ENCODE data around the gene WDR49.

Gene WDR49

DNA sequence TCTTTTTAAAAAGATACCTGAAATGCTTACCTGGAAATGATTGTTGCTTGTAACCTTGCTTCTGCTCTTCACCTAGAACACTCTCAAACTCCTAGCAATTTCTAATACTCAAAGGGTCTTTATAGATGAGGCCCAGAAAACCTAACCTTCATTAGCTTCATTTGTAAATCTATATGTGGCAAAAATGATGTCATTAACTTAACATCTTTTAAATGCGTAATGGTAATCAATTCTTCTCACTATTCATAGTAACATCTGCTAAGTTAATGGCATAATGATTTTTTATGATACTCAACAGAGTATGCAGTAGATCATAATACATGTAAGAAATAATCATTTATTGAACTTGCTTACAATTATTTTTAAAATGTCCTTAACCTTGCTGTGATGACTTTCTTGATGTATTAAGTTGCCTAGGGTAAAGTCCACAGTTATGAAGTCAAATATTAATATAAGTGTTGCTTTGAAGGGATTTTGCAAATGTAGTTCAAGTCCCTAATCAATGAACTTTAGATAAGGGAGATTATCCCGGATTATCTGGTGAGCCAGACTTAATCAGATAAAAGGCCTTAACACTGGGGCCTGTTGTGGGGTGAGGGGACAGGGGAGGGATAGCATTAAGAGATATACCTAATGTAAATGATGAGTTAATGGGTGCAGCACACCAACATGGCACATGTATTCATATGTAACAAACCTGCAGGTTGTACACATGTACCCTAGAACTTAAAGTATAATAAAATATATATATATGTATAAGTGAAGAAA lies 169.8 kb downstream of the WDR49 start:
- DNase-seq: no peak

DNA sequence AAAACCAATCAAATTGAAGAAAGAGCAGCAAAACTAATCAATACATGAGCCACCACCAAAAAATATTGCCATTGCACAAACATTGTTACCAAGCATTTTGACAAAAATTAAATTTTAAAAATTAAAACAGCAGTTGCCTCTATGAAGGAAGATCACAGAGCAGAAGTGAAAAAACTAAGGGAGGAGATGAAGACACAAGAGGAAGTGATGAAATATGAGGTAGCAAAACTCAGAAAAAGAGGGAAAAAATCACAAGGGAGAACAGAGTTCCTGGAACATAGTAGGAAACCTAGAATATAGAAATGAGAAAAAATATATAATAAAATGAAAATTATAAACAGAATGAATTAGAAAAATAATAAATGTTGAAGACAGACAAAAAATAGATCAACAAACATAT lies 172.6 kb downstream of the WDR49 start:
- DNase-seq: no peak

DNA sequence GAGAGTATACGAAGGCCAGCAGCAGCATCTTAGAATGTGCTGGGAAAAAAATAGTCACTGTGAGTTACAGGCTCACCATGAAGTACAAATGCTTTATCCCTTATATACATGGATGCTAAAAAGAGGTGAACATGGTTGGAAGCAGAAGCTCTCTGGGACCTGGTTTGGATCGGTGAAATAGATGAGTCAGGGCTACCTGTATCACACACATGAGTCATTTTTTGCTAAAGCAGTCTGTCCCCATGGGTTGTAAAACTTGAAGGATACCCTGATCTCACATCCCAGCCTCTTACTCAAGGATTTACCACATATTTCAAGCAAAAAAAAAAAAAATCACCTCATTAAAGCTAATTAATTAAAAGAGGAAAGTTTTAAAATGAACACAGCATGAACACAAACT lies 173.0 kb downstream of the WDR49 start:
- DNase-seq: no peak

DNA sequence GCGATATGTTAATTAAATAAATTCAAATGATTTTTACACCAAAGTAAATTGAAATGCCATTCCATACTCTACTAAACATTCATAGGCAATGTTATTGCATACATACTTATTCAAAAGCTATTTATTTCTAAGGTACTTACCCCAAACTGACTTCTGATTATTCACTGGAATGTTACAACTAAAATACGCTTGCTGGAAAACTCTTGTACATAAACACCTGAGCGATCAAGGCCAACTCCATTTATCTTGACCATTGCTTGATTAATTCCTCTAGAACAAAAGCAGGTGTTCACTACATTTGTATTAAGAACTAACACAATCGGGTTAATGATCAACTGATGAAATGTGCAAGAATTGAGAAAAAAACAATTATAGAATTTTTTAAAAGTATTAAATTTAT lies 179.9 kb downstream of the WDR49 start, which contains the start of gene SERPINI2:
Gene SERPINI2 (minus strand): TSS at position 180 of the 400 bp plus-strand sequence. CDS start 2,208 bp downstream, outside the sequence.
- no peak for DNase-seq

DNA sequence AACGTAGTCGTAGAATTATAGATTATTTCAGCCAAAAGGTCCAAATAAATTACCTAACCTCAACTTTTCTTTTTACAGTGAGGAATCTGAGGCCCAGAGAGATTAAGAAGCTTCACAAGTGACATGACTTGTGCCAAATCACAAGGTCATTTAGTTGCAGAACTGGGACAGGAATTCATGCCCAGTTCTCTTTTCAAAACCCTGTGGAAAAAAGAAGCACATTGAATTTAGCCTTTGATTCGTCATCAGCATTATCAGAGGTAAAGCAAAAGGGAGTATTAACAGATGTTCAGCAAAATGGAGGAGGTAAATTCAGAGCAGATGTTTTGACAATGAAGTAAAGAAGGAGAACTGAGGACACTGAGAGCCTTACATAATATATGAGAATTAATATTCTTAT lies 184.4 kb downstream of the WDR49 start:
- DNase-seq: no peak

DNA sequence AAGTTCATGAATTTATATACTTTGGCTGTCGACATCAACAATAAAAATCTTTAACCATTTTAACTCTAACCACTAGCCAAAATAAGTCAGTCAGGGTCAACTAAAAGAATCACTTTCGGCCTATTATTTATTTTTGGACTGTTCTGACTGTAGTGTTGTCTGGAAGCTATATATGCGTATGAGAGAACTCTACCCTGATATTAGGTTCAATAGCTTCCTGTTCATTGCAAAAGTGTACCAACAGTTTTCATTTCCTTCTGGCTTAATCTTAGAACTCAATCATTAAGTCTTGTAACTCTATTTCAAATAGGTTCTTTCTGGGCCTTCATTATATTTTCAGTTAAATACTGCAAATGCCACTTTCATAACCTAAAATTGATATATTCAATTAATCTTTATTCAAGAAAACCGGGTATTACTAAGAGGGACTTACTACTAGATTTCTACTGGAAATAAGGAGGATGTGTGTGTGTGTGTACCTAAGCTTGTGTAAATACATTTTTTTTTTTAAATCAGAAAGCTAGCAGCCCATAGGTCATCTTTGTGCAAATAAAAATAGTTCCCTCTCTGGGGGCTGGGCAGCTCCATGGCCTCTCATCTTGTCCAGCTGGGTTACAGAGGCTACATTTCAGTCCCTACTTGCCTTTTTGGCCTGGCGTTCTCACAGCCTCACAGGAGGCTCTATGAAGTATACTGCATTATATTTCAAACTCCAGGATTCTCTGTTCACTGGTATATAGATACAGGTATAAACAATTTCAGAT lies 185.7 kb downstream of the WDR49 start:
- no peak for DNase-seq

DNA sequence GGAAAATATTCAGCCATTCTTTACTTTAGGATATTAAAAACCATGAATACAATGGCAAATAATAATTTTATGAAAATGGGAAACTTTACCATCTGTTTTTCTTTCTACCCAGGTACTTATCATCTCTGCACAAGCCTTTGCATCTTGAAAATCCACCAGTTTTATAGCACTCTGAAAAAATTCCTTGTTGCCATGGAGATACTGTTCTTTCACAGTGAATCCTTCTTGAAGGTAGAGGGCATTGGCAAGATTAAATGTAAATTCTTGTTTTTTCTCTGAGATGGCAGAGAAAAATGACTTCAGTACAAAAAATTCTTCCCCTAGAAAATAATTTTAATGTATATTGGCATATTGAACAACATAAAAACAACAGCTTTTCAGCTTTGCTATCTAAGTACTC lies 186.8 kb downstream of the WDR49 start:
- no peak for DNase-seq

DNA sequence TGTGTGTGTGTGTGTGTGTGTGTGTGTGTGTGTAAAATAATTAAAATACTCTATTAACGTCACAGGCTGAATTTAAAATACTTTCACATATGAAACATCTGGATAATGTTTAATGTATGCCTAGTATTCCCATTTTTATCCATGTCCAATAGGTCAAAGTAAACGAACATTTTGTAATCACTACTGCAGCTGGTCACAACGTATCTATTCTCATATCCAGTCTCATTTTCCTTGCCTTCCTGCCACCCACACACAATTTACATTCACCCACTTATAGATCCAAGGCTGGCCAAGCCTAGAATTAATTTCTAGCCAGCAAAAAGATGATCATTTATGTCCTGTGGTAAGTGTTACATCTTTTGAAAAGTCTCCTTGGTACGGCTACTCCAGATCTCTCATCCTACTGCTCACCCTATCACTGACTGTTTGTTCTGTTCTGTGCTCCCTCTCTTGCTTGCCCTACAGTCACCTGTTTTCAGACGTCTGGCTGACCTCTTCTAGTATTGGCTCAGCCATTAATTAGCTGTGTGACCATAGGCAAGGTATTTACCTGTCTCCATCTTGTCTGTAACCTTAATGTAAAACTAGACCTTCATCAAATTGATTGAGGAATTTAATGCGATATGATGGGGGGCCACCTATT lies 197.5 kb downstream of the WDR49 start:
- no peak for DNase-seq

DNA sequence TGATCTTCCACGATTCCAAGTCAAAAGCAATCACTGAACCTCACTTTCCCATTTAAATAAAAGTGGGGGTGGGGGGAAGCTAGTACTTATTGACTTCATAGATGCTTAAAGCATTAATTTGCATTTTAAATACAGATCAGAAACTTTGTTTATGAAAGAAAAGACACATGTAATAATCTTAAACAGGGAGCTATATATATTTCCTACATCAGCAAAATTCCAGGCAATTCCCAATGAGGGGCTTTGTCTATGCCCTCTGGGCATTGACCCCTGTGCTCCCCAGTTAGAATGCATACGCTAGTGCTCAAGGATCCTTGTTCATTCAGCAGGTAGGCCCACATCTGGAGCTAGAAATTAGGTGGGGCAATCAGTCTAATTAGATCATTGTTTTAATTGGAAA lies 199.9 kb downstream of the WDR49 start:
- no peak for DNase-seq

DNA sequence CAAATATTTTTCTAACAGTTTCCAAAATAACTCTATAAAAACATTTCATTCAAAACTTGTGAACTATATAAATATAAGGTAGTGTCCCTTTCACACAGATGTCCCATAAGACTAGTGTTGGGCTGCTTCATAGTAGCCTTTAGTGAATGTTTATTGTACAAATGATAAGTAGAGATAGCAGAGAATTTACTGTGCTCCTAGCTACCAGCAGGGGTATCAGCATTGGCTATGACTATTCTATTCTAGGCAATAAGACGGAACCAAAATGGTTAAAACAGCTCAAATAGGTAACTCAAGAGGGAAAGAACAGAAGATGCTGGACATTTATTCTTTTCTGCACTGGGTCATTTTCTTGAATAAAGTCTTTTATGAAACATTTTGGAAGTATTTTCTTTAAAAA lies 202.5 kb downstream of the WDR49 start:
- DNase-seq: no peak

DNA sequence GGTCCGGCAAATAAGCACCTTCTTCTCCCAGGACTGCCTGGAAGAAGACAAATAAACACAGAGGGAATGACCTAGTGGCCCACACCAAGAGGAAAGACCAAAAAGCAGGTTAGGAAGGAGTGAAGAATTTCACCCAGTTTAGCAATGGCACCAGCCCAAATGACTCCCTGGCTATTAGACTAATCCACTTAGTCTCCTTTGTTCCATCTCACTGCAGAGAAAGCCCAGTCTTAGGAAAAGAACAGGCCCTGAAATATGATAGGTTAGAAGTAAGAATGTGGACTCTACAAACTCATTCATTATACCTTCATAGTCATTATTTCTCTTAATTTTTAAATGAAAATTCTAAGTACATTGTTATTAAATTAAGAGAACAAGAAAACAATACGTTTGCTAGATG lies 203.1 kb downstream of the WDR49 start:
- DNase-seq: no peak

DNA sequence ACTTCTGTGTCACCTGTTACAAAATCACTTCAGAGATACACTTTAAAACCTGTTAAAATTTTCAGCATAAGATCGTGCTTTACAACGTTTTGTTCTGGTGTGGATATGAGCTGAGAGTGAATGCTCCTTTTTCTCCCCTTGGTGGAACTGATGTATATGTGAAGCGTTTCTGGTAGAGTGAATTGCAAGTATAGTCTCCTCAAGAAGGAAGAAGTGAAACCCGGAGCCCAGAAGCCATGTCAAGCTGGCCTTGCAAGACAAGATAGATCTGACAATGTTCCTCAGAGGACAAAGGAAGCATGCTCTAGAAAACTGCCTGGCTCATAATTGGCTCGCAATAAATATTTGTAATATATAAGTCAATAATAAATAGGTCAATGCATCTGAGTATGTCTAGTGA lies 203.5 kb downstream of the WDR49 start:
- DNase-seq: no peak

DNA sequence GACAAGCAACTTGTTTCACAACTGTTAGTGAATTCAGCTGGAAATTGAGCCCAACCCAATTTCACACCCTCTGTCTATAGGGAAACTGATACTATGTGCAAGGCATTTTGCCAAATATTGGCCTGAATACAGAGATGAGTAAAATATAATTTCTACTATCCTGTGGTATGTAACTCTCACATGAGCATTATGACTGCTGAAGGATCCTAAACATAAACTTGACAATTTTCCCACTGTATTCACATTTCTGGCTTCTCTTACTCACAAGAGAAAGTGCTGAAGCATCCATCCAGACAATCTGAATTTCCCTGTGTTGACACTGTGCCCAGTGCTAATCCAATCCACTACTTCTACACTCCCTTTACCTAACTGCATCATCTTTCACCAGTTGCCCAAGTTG lies 208.3 kb downstream of the WDR49 start:
- no peak for DNase-seq

DNA sequence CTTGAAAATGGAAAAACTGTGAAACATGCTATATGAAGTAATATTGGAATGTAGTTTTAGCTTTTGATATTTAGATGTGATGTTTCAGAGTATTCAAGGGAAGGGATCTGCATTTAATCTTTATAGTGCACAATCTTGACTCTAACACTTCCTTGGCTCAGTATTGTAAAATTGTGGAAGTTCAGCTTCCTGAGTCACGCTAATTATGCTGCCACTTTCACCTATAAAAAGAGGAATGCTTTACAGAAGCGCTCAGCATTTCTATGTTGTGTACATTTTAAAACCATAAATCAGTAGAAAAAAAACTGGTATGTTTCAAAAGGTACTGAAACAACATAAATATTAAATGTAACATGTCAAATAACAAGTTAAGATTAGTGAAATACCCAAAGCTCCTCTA lies 212.5 kb downstream of the WDR49 start:
- no peak for DNase-seq

DNA sequence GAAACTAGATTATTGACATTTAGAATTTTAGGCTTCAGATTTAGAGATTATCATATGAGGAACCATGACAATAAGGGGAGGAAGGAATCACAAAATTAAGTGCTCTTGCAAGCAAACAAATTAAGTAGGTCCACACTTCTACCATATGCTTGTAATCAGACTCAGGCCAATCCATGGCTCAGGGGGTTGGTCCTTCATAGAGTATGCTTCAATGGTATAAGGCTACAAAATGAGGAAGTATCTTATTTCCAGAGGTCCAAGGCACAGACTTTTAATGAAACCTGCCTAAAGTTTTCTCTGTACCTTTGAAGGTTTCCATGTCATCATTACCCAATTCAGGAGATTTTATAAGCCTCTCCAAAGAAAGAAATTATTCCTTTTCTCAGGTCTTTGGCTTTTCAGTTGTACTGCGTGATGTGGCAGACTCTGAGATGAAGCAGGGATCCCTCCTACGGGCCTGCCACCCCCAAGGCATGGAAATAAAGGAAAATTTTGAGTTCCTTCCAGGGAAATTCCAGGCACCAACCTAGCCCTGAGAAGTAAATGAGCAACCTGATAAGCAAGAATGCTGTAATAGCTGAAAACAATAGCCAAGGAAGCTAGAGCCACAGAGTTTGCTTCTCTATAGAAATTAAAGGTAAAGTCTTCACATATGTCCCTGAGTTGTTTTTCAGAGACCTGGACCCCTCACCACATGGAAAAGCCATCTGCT lies 216.2 kb downstream of the WDR49 start:
- DNase-seq: no peak
